ENCODE data around the gene GPR21.

GPR21 gene

DNA sequence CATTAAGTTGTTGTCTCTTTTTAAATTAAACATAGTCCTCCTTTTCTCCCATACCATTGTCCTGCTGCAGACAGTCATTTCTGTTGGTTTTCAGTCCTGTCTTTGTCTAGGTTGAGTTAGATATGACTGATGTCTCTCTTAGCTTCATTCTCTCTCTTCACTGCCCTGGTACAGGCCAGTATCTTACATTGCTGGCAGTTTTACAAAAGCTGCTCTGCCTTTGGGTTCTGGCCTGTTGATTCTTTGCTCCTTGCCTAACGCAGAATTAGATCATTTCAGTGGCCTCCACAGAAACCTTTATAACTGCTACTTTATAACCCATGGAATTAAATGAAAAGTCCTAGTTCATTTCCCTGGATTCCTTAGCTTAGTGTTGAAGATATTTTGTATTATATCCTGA, 33.7 kb downstream of the GPR21 start:
- no peak for DNase-seq

DNA sequence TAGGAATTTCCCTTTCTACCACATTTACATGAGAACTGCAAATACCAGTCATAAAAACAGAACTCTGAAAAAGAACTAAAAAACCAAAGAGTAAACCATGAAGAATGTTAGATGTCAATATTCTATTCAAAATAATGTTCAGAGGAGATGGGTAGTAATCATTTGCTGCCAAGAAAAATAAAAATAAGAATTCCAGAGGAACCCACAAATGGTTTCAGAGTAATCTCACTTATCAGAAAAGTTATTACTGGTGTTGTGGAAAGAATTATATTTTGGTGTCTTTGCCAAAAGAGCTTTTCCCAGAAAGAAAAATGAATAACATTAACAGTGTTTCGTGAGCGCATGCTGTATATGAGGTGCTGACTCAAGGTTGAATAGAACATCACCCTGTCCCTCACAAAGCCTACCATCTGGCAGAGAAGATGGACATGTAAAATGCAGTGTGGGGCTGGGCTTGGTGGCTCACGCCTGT, 35.6 kb downstream of the GPR21 start:
- no peak for DNase-seq

DNA sequence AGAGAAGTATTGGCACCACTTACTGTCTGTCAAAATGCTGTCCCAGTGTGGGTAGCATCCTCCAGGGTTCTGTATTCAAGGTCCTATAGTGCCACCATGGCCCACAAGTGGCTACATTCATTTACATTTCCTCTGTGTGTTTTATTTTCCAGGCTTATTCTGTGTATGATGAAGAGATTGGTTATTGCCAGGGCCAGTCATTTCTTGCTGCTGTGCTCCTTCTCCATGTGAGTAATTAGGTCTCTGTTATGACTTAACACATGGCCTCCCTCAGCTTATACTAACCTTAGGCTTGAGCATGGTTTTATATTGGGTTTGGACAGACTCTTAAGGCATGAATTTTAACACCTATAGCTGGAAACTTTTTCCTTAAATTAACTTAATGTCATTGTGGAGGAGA, 36.7 kb downstream of the GPR21 start:
- no peak for DNase-seq

DNA sequence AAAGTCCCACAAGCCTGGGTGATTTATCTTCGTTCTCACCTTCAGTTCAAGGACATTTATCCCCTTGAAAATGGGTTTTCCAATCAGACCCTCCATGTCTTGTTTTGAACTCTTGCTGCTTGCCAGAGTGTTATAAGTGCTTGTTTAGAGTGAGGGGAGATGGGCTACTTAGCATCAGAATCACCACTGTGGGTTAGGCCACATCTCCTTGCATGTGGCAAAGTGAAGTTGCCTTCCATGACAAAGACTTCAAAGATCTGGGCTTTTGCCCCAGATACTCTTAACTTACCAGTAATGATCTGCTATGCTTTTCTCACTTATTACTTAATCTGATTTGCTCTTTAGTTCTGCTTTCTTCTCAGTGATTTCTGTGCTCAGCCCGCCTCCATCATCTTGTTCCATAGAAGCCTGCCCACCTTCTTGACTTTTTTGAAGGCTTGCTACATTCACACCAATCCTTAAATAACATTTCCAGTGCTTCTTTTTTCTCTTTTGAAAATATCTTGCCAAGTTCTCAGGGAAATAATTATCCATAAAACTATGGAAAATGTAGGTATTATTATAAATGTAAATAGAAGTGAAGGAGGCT, 39.0 kb downstream of the GPR21 start:
- no peak for DNase-seq

DNA sequence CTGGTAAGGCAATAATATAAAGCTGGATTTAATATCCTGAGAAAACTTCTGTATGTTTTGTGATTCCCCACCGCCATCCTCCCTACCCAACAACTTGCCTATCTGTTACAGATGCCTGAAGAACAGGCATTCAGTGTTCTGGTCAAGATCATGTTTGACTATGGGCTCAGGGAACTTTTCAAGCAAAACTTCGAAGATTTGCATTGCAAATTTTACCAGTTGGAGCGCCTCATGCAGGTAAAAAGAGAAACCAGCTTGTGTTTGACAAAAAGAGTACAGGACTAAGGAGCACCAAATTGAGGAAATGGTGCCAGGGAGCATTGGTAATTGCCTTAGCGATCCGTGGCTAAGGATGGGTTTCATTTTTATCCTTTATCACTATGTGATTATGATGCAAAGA, 40.0 kb downstream of the GPR21 start:
- DNase-seq, result no peak

DNA sequence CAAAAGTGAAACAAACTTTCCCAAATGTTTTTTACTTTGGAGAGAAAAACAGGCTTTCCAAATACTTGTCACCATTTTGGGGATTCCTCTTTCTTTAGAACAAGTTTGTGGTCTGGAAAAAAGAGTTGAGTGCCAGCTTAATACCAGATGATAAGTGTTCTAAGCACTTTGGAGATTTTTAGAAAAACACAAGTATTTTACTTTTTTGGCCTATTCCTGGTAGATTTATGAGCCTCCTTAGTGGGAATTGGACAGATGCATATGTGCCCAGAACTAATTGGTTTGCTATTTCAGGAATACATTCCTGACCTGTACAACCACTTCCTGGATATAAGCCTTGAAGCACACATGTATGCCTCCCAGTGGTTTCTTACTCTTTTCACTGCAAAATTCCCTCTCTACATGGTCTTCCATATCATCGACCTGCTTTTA, 40.5 kb downstream of the GPR21 start:
- DNase-seq, result no peak

DNA sequence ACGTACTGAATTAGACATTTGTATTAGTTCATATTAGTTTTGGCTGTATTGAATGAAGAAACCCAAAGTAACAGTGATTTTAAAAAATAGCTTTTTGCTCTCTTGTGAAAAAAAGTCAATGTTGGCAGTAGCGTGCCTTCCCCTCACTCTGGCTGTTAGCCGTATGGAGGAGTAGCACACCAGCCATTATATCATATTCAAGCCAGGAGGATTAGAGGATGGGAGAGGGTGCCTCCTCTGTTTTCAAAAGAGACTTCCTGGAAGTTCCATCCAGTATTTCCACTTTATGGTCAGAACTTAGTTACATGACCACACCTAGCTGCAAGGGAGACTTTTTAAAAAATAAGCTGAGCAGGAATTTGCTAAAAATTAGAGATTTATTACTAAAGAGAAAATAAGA, 41.2 kb downstream of the GPR21 start:
- no peak for DNase-seq

DNA sequence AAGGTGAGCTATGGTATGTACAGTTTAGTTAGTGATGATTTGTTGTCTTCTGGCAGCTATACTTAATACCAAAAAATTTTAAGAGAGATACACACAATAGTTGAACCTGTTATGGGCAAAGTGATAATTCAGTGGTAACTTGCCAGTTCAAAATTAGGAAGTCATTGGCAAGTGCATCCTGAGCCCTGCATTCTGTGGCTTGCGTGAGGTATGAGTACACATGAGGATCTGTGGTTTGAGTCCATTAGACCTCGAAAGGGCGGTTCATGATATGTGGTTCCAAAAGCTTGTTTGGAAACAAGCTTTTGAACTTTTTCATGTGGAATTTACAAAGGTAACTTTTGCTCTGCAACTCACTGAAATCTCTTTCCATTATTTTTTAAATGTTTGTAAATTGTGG, 47.0 kb downstream of the GPR21 start:
- DNase-seq, result no peak

DNA sequence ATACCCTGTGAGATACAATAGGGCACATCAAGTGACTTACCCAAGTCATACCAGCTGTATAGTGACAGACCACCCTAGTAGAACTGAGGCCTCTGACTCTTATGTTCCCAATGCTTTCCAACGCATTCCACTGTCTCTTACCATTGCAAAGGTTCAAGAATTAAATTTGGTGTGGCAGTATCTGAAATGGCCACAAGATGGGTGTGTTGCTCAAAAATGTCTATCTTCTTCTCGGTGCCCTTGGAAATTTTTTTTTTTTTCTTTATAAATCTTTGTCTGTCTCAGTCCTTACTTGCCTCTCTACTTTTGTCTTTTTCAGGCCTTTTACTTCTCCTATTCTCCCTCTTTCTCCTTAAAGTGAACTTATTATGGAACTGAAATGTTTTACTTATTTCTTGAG, 48.4 kb downstream of the GPR21 start:
- DNase-seq, result no peak

DNA sequence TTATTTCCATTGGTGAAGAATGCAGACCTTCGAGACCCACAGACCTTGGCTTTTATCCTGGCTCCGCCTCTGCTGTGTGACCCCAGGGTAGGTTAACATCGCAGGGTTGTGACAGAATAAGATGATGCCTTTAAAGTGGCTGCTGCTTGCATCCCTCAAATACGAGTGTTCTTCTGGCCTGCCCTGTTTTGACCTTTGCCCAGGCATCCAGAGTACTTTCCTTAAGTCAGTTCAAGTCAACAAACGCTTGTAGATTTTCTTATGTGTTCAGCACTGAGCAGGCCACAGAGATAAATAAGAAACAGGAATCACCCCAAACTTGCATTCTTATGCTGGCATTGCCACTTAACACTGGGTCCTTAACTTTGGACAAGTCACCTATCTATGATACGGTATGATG, 50.2 kb downstream of the GPR21 start:
- no peak for DNase-seq

DNA sequence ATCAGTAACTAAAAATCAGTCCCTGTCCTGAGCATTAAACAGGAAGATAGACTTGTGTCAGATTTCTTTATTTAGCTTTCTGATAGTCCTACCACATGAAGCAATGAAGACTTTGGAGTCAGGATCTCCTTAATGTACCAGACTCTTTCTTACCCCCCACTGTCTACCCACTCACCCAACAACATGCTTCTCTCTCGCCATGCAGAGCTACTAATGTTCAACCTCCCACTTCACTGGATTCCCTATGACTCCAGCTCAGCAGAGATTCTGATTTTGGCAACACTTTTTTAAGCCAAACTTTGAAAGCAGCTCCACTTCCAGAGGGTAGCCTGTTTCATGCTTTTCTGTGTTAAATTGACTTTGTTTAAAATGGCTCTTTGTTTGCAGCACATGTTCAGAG, 50.8 kb downstream of the GPR21 start:
- DNase-seq, result no peak

Data from GOT3 (cell line).